ENCODE data around the gene CETN1. TPM values are rescaled to one million over a fixed set of nuclear protein-coding genes. Genes with fewer than 3 reads are reported as not detected.

The CETN1 gene
- total and polyA plus RNA-seq, 4 experiments from 2014 or later = not detected

GRCh38 chr18:572091-572830, 7.9 kb upstream of the CETN1 start:
- POLR2A ChIA-PET (ENCODE audit: partially characterized antibody) = no interaction called here
- Histone ChIP-seq H3K27me3 (ENCODE audit: insufficient read depth, low read length) (no peaks in the 10 kb centered on the region), H3K4me3 (ENCODE audit: low read length in 2 of 2) (no peak overlapping the region), H3K36me3 (ENCODE audit: insufficient read depth, low read length) (no peaks in the 10 kb centered on the region), H3K9me3 (ENCODE audit: control insufficient read depth in 1 of 2, low read length in 2 of 2) (no peaks in the 10 kb centered on the region), H3K27ac (ENCODE audit: low read depth, low read length) (no peak overlapping the region), H3K4me1 (ENCODE audit: insufficient read depth, low read length) (no peaks in the 10 kb centered on the region)
- Mint-ChIP-seq H3K4me3 (no peak overlapping the region), H3K36me3 (no peaks in the 10 kb centered on the region), H3K27me3 (peaks cover 5 to 7% of the 10 kb centered on the region in 2 donors), H3K4me1 (no peaks in the 10 kb centered on the region), H3K9me3 (no peaks in the 10 kb centered on the region), H3K27ac (no peak overlapping the region)
- no peak for DNase-seq
- CTCF ChIA-PET (ENCODE audit: partially characterized antibody) = interaction anchor here (1.0 kb wide), 1 partner anchor 267 kb away, joined by 3 read pairs; no protein-coding TSS in a partner anchor
- intact Hi-C loops (cut with micrococcal nuclease) = no loop called here

GRCh38 chr18:572831-573289, 7.3 kb upstream of the CETN1 start:
- H3K4me3 Mint-ChIP-seq = no peak overlapping the region
- no peaks in the 10 kb centered on the region for H3K9me3 Mint-ChIP-seq
- no peaks in the 10 kb centered on the region for H3K4me1 Mint-ChIP-seq
- Histone ChIP-seq H3K27me3 (ENCODE audit: insufficient read depth, low read length) (no peaks in the 10 kb centered on the region), H3K36me3 (ENCODE audit: insufficient read depth, low read length) (no peaks in the 10 kb centered on the region), H3K4me3 (ENCODE audit: low read length in 2 of 2) (no peak overlapping the region), H3K9me3 (ENCODE audit: control insufficient read depth in 1 of 2, low read length in 2 of 2) (no peaks in the 10 kb centered on the region), H3K27ac (ENCODE audit: low read depth, low read length) (no peak overlapping the region), H3K4me1 (ENCODE audit: insufficient read depth, low read length) (no peaks in the 10 kb centered on the region)
- H3K36me3 Mint-ChIP-seq = no peaks in the 10 kb centered on the region
- H3K27ac Mint-ChIP-seq = peak overlapping the region in 1 of 7 donors; percentile 10
- POLR2A ChIA-PET (ENCODE audit: partially characterized antibody) = no interaction called here
- intact Hi-C loops (cut with micrococcal nuclease) = no loop called here
- CTCF ChIA-PET (ENCODE audit: partially characterized antibody) = interaction anchor here (1.0 kb wide), 1 partner anchor 267 kb away, joined by 3 read pairs; no protein-coding TSS in a partner anchor
- DNase-seq = no peak
- peaks cover 2 to 6% of the 10 kb centered on the region in 2 donors for H3K27me3 Mint-ChIP-seq

DNA sequence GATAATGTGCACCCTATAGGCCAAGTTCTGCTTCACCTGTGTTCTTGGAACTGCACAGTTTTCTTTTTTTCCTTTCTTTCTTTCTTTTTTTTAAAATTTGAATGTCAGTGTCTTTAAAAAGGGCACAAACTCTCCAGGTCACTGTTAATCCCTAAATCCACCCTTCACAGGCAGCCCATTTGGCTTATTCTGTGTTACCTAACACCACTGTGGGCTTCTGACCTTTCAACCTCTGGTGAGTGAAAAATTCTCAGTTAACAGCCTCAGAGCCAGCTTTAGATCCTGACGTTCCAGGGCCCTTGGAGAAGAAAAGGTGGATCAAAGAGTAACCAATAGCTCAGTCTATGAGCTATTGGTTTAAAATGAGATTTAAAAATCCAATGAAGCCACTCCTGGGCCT, 6.8 kb upstream of the CETN1 start:
- H3K36me3 Mint-ChIP-seq = no peaks in the 10 kb centered on the region
- intact Hi-C loops (cut with micrococcal nuclease) = no loop called here
- H3K4me1 Mint-ChIP-seq = no peaks in the 10 kb centered on the region
- DNase-seq = no peak
- no peak overlapping the region for H3K27ac Mint-ChIP-seq
- Histone ChIP-seq H3K9me3 (ENCODE audit: control insufficient read depth in 1 of 2, low read length in 2 of 2) (no peaks in the 10 kb centered on the region), H3K4me1 (ENCODE audit: insufficient read depth, low read length) (no peaks in the 10 kb centered on the region), H3K4me3 (ENCODE audit: low read length in 2 of 2) (no peak overlapping the region), H3K27me3 (ENCODE audit: insufficient read depth, low read length) (no peaks in the 10 kb centered on the region), H3K27ac (ENCODE audit: low read depth, low read length) (no peak overlapping the region), H3K36me3 (ENCODE audit: insufficient read depth, low read length) (no peaks in the 10 kb centered on the region)
- H3K27me3 Mint-ChIP-seq = peaks cover 2 to 6% of the 10 kb centered on the region in 2 donors
- CTCF ChIA-PET (ENCODE audit: partially characterized antibody) = interaction anchor here (1.0 kb wide), 1 partner anchor 266 kb away, joined by 3 read pairs; no protein-coding TSS in a partner anchor
- POLR2A ChIA-PET (ENCODE audit: partially characterized antibody) = no interaction called here
- H3K9me3 Mint-ChIP-seq = no peaks in the 10 kb centered on the region
- no peak overlapping the region for H3K4me3 Mint-ChIP-seq

DNA sequence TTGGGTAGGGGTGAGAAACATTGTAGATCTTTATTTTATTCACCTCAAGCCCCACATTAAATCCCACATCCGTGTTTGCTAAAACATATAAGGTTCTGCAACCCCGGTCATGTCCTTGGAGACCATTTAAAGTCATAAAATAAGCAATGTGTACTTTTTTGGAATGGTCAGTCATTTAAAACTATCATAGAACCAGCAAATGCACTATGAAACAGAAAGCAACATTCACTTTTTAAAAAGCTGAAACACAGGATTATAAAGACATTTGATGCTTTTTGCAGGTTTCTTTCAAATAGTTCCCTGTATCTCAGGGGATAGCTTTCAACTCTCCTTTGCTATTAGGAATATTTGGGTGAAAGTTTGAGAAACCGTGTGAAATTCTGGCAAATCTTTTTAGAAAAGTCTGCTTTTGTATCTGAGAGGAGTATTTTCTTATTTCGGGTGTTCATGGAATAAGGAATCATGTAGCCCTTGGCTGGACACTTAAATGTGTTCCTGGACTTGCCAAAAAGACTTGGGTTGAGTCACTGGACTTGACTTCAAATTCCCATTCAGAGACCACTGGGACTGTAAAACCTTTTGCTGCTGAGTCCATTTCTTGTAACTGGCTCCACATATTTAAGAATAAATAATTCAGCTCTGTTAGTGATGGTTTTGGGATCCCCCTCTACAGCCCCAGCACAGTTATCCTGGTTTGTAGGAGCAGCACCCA, 5.9 kb upstream of the CETN1 start:
- POLR2A ChIA-PET (ENCODE audit: partially characterized antibody) = no interaction called here
- Histone ChIP-seq H3K36me3 (ENCODE audit: insufficient read depth, low read length) (no peaks in the 10 kb centered on the region), H3K9me3 (ENCODE audit: control insufficient read depth in 1 of 2, low read length in 2 of 2) (no peaks in the 10 kb centered on the region), H3K4me3 (ENCODE audit: low read length in 2 of 2) (no peak overlapping the region), H3K27ac (ENCODE audit: low read depth, low read length) (no peak overlapping the region), H3K4me1 (ENCODE audit: insufficient read depth, low read length) (no peaks in the 10 kb centered on the region), H3K27me3 (ENCODE audit: insufficient read depth, low read length) (no peaks in the 10 kb centered on the region)
- H3K27me3 Mint-ChIP-seq = peaks cover 2 to 6% of the 10 kb centered on the region in 2 donors
- no peak overlapping the region for H3K27ac Mint-ChIP-seq
- H3K4me3 Mint-ChIP-seq = no peak overlapping the region
- no peaks in the 10 kb centered on the region for H3K36me3 Mint-ChIP-seq
- no peaks in the 10 kb centered on the region for H3K4me1 Mint-ChIP-seq
- intact Hi-C loops (cut with micrococcal nuclease) = no loop called here
- CTCF ChIA-PET (ENCODE audit: partially characterized antibody) = no interaction called here
- H3K9me3 Mint-ChIP-seq = no peaks in the 10 kb centered on the region
- DNase-seq = no peak

GRCh38 chr18:574865-575645, 5.1 kb upstream of the CETN1 start:
- ChIA-PET POLR2A (ENCODE audit: partially characterized antibody) (no interaction called here), CTCF (ENCODE audit: partially characterized antibody) (no interaction called here)
- no peak overlapping the region for H3K4me3 ChIP-seq (ENCODE audit: low read length in 2 of 2)
- intact Hi-C loops (cut with micrococcal nuclease) = no loop called here
- H3K36me3 ChIP-seq (ENCODE audit: insufficient read depth, low read length) = no peaks in the 10 kb centered on the region
- H3K4me3 Mint-ChIP-seq = no peak overlapping the region
- no peak for DNase-seq
- H3K4me1 Mint-ChIP-seq = no peaks in the 10 kb centered on the region
- H3K9me3 Mint-ChIP-seq = no peaks in the 10 kb centered on the region
- H3K27ac ChIP-seq (ENCODE audit: low read depth, low read length) = no peak overlapping the region
- H3K9me3 ChIP-seq (ENCODE audit: control insufficient read depth in 1 of 2, low read length in 2 of 2) = no peaks in the 10 kb centered on the region
- no peaks in the 10 kb centered on the region for H3K27me3 ChIP-seq (ENCODE audit: insufficient read depth, low read length)
- no peaks in the 10 kb centered on the region for H3K36me3 Mint-ChIP-seq
- peak overlapping the region in 1 of 7 donors; percentile 12 for H3K27ac Mint-ChIP-seq
- H3K4me1 ChIP-seq (ENCODE audit: insufficient read depth, low read length) = no peaks in the 10 kb centered on the region
- H3K27me3 Mint-ChIP-seq = peaks cover 2 to 7% of the 10 kb centered on the region in 2 donors

DNA sequence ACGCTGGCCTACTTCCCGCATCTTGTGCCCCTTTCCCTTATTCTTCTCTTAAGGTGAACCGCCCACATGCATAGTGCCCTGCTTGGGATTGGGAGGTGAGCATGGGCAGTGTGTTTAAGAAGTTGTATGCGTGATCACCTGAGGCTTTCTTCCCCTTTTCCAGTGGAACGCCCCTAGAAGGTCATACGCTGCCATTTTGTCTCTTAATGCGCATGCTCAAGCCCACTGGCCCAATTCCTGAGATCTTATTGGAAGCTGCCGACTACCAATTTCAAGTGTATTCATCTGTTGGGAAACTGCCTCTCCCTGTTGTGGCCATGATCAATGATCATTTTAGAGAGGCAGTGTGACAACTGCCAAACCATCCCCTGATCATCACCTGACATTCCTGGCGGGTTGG, 3.3 kb upstream of the CETN1 start:
- no peaks in the 10 kb centered on the region for H3K9me3 ChIP-seq (ENCODE audit: control insufficient read depth in 1 of 2, low read length in 2 of 2)
- no peak overlapping the region for H3K4me3 ChIP-seq (ENCODE audit: low read length in 2 of 2)
- intact Hi-C loops (cut with micrococcal nuclease) = no loop called here
- no peaks in the 10 kb centered on the region for H3K27me3 ChIP-seq (ENCODE audit: insufficient read depth, low read length)
- H3K36me3 Mint-ChIP-seq = no peaks in the 10 kb centered on the region
- no peak for DNase-seq
- no peak overlapping the region for H3K4me3 Mint-ChIP-seq
- no peaks in the 10 kb centered on the region for H3K4me1 ChIP-seq (ENCODE audit: insufficient read depth, low read length)
- H3K27ac ChIP-seq (ENCODE audit: low read depth, low read length) = no peak overlapping the region
- no peaks in the 10 kb centered on the region for H3K4me1 Mint-ChIP-seq
- ChIA-PET CTCF (ENCODE audit: partially characterized antibody) (no interaction called here), POLR2A (ENCODE audit: partially characterized antibody) (no interaction called here)
- no peaks in the 10 kb centered on the region for H3K9me3 Mint-ChIP-seq
- no peaks in the 10 kb centered on the region for H3K36me3 ChIP-seq (ENCODE audit: insufficient read depth, low read length)
- H3K27ac Mint-ChIP-seq = no peak overlapping the region
- peaks cover 2 to 4% of the 10 kb centered on the region in 2 donors for H3K27me3 Mint-ChIP-seq
